ENCODE data around the gene LBHD2.

The LBHD2 gene

GRCh38 chr14:103136388-103137271, 52.6 kb downstream of the LBHD2 start:
- H3K4me3 ChIP-seq (ENCODE audit: insufficient read depth, low read length, poor library complexity, severe bottlenecking) = no peak overlapping the region
- no peak for TF ChIP-seq CTCF (IDR thresholded peaks at IDR 0.05; ENCODE audit: insufficient read depth, low read length, poor library complexity, severe bottlenecking)
- TF ChIP-seq EZH2phosphoT487 (conservative IDR thresholded peaks at IDR 0.05; ENCODE audit: low read length) = no peak
- H3K27me3 ChIP-seq (ENCODE audit: low read length) = no peaks in the 10 kb centered on the region
- H3K9ac ChIP-seq (ENCODE audit: low read length) = no peak overlapping the region
- H3K27ac ChIP-seq (ENCODE audit: low read depth, low read length) = no peak overlapping the region
- no peaks in the 10 kb centered on the region for H3K79me2 ChIP-seq (ENCODE audit: insufficient read depth, low read length)
- no peaks in the 10 kb centered on the region for H3K9me2 ChIP-seq (replicated peaks; ENCODE audit: insufficient read depth, low read length)
- H3K4me2 ChIP-seq (ENCODE audit: low read depth, low read length, poor library complexity, severe bottlenecking) = no peak overlapping the region
- no peaks in the 10 kb centered on the region for H3K9me3 ChIP-seq (ENCODE audit: insufficient read depth, low read length)
- H2AFZ ChIP-seq (ENCODE audit: low read depth, low read length, severe bottlenecking) = no peak overlapping the region
- H3F3A ChIP-seq (ENCODE audit: insufficient read depth) = peaks cover 7% of the 10 kb centered on the region; the same call in 1 of the 2 replicates
- no peaks in the 10 kb centered on the region for H3K36me3 ChIP-seq (ENCODE audit: low read length)
- no peaks in the 10 kb centered on the region for H4K20me1 ChIP-seq (ENCODE audit: low read depth, low read length)

GRCh38 chr14:103137689-103138300, 53.8 kb downstream of the LBHD2 start:
- Histone ChIP-seq H3K79me2 (ENCODE audit: insufficient read depth, low read length) (no peaks in the 10 kb centered on the region), H3K4me2 (ENCODE audit: low read depth, low read length, poor library complexity, severe bottlenecking) (no peak overlapping the region), H4K20me1 (ENCODE audit: low read depth, low read length) (no peaks in the 10 kb centered on the region), H3K9me3 (ENCODE audit: insufficient read depth, low read length) (no peaks in the 10 kb centered on the region), H3F3A (ENCODE audit: insufficient read depth) (peaks cover 7% of the 10 kb centered on the region; the same call in 1 of the 2 replicates), H2AFZ (ENCODE audit: low read depth, low read length, severe bottlenecking) (no peak overlapping the region), H3K36me3 (ENCODE audit: low read length) (no peaks in the 10 kb centered on the region), H3K27ac (ENCODE audit: low read depth, low read length) (no peak overlapping the region), H3K9me2 (replicated peaks; ENCODE audit: insufficient read depth, low read length) (no peaks in the 10 kb centered on the region), H3K27me3 (ENCODE audit: low read length) (no peaks in the 10 kb centered on the region), H3K9ac (ENCODE audit: low read length) (no peak overlapping the region), H3K4me3 (ENCODE audit: insufficient read depth, low read length, poor library complexity, severe bottlenecking) (no peak overlapping the region)
- no peak for TF ChIP-seq EZH2phosphoT487 (conservative IDR thresholded peaks at IDR 0.05; ENCODE audit: low read length)
- TF ChIP-seq CTCF (IDR thresholded peaks at IDR 0.05; ENCODE audit: insufficient read depth, low read length, poor library complexity, severe bottlenecking) = no peak

GRCh38 chr14:103138301-103139131, 54.5 kb downstream of the LBHD2 start:
- no peak overlapping the region for H3K4me2 ChIP-seq (ENCODE audit: low read depth, low read length, poor library complexity, severe bottlenecking)
- H3K4me3 ChIP-seq (ENCODE audit: insufficient read depth, low read length, poor library complexity, severe bottlenecking) = no peak overlapping the region
- peaks cover 7% of the 10 kb centered on the region; the same call in 1 of the 2 replicates for H3F3A ChIP-seq (ENCODE audit: insufficient read depth)
- H3K9ac ChIP-seq (ENCODE audit: low read length) = no peak overlapping the region
- H3K9me3 ChIP-seq (ENCODE audit: insufficient read depth, low read length) = no peaks in the 10 kb centered on the region
- TF ChIP-seq EZH2phosphoT487 (conservative IDR thresholded peaks at IDR 0.05; ENCODE audit: low read length) (no peak), CTCF (IDR thresholded peaks at IDR 0.05; ENCODE audit: insufficient read depth, low read length, poor library complexity, severe bottlenecking) (no peak)
- H3K27me3 ChIP-seq (ENCODE audit: low read length) = no peaks in the 10 kb centered on the region
- H3K9me2 ChIP-seq (replicated peaks; ENCODE audit: insufficient read depth, low read length) = no peaks in the 10 kb centered on the region
- H3K79me2 ChIP-seq (ENCODE audit: insufficient read depth, low read length) = no peaks in the 10 kb centered on the region
- no peak overlapping the region for H3K27ac ChIP-seq (ENCODE audit: low read depth, low read length)
- H4K20me1 ChIP-seq (ENCODE audit: low read depth, low read length) = no peaks in the 10 kb centered on the region
- no peak overlapping the region for H2AFZ ChIP-seq (ENCODE audit: low read depth, low read length, severe bottlenecking)
- no peaks in the 10 kb centered on the region for H3K36me3 ChIP-seq (ENCODE audit: low read length)
